ENCODE measurements around the gene PLCE1. TPM values are rescaled to one million over a fixed set of nuclear protein-coding genes. Genes with fewer than 3 reads are reported as not detected.

PLCE1 gene
- total and polyA plus RNA-seq, 10 donors = 0.55 to 25.2 (median 13.4) TPM

- DNase-seq = no peak
- TF ChIP-seq POLR2A (IDR thresholded peaks at IDR 0.05) = no peak
- TF ChIP-seq, protein P1, sequence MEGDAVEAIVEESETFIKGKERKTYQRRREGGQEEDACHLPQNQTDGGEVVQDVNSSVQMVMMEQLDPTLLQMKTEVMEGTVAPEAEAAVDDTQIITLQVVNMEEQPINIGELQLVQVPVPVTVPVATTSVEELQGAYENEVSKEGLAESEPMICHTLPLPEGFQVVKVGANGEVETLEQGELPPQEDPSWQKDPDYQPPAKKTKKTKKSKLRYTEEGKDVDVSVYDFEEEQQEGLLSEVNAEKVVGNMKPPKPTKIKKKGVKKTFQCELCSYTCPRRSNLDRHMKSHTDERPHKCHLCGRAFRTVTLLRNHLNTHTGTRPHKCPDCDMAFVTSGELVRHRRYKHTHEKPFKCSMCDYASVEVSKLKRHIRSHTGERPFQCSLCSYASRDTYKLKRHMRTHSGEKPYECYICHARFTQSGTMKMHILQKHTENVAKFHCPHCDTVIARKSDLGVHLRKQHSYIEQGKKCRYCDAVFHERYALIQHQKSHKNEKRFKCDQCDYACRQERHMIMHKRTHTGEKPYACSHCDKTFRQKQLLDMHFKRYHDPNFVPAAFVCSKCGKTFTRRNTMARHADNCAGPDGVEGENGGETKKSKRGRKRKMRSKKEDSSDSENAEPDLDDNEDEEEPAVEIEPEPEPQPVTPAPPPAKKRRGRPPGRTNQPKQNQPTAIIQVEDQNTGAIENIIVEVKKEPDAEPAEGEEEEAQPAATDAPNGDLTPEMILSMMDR (IDR thresholded peaks at IDR 0.05 in 8 of 11, conservative IDR thresholded peaks at IDR 0.05 in 3 of 11) = no peak
- TF ChIP-seq POLR2AphosphoS5 (IDR thresholded peaks at IDR 0.05) = no peak
- H3K36me3 ChIP-seq = no peaks in the 10 kb centered on the region
- peaks cover 0 to 12% (median 0%) of the 10 kb centered on the region in 7 donors for H3K27me3 ChIP-seq (replicated peaks in 1 of 7)
- WGBS, 5 donors = 80 to 95% (median 88%) methylated on average over 3 of the region's 3 CpGs
- H3K9me3 ChIP-seq = no peaks in the 10 kb centered on the region
- intact Hi-C loops (cut with DNase I; ENCODE audit: low total_unique reads) = no loop called here
- no peaks in the 10 kb centered on the region for H3K4me1 ChIP-seq
- H3K27ac ChIP-seq = no peak overlapping the region
- no peak overlapping the region for H3K4me3 ChIP-seq
Observed at GRCh38 chr10:94002156-94002555, 8.4 kb downstream of the PLCE1 start.

DNA sequence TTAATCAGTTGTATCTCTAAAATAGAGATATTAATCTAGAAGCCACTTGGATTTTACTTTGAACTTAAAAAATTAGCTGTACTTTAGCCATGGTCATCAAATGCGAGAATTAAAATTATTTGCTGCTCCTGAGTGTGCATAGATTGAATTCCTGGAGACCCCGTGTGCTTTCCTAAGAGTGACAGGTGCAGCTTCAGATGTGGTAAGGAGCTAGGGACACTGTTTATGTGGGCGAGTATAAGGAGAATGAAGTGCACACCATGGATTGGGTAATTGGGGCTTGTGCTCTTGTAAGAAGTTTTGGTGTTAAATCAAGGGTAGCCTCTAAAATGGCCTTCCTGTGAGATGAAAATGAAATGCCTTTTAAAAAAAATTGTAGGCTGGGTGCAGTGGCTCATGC, 9.8 kb downstream of the PLCE1 start:
- Histone ChIP-seq H3K27me3 (replicated peaks in 1 of 7) (peaks cover 0 to 7% (median 0%) of the 10 kb centered on the region in 7 donors), H3K27ac (no peak overlapping the region), H3K36me3 (no peaks in the 10 kb centered on the region), H3K4me1 (no peaks in the 10 kb centered on the region), H3K4me3 (no peak overlapping the region), H3K9me3 (no peaks in the 10 kb centered on the region)
- WGBS, 5 donors = 81 to 95% (median 84%) methylated on average over 3 of the region's 3 CpGs
- TF ChIP-seq, protein P1 (IDR thresholded peaks at IDR 0.05 in 8 of 11, conservative IDR thresholded peaks at IDR 0.05 in 3 of 11) = no peak
- TF ChIP-seq POLR2AphosphoS5 (IDR thresholded peaks at IDR 0.05) = no peak
- TF ChIP-seq POLR2A (IDR thresholded peaks at IDR 0.05) = no peak
- no peak for DNase-seq
- intact Hi-C loops (cut with DNase I; ENCODE audit: low total_unique reads) = no loop called here

DNA sequence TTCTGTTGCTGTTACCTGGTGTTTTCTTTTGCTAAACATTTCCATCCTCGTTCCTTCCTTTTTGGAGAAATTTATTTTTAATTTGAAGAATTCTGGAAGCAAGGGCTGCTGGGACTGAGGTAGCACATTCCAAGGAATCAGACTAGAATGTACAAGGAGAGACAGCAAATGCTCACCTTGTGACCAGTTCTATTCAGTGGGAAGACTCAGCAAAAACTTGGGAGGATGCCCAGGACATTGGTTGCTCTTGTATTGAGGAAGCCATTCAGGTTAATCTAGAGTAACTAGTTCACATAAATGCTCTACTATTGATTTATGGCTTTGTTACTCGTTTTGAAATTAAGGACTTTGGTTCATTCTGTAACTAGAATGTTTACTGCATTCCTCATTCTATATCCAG, 11.3 kb downstream of the PLCE1 start:
- 46 to 66% (median 58%) methylated on average over 2 of the region's 2 CpGs for WGBS, 5 donors
- Histone ChIP-seq H3K36me3 (no peaks in the 10 kb centered on the region), H3K4me3 (no peak overlapping the region), H3K27me3 (replicated peaks in 1 of 7) (peaks cover 0 to 7% (median 0%) of the 10 kb centered on the region in 7 donors), H3K4me1 (no peaks in the 10 kb centered on the region), H3K9me3 (peaks cover 0 to 7% (median 1%) of the 10 kb centered on the region in 8 donors), H3K27ac (no peak overlapping the region)
- DNase-seq = no peak
- intact Hi-C loops (cut with DNase I; ENCODE audit: low total_unique reads) = no loop called here
- TF ChIP-seq POLR2AphosphoS5 (IDR thresholded peaks at IDR 0.05) (no peak), POLR2A (IDR thresholded peaks at IDR 0.05) (no peak)
- TF ChIP-seq, protein P1 (IDR thresholded peaks at IDR 0.05 in 8 of 11, conservative IDR thresholded peaks at IDR 0.05 in 3 of 11) = no peak

DNA sequence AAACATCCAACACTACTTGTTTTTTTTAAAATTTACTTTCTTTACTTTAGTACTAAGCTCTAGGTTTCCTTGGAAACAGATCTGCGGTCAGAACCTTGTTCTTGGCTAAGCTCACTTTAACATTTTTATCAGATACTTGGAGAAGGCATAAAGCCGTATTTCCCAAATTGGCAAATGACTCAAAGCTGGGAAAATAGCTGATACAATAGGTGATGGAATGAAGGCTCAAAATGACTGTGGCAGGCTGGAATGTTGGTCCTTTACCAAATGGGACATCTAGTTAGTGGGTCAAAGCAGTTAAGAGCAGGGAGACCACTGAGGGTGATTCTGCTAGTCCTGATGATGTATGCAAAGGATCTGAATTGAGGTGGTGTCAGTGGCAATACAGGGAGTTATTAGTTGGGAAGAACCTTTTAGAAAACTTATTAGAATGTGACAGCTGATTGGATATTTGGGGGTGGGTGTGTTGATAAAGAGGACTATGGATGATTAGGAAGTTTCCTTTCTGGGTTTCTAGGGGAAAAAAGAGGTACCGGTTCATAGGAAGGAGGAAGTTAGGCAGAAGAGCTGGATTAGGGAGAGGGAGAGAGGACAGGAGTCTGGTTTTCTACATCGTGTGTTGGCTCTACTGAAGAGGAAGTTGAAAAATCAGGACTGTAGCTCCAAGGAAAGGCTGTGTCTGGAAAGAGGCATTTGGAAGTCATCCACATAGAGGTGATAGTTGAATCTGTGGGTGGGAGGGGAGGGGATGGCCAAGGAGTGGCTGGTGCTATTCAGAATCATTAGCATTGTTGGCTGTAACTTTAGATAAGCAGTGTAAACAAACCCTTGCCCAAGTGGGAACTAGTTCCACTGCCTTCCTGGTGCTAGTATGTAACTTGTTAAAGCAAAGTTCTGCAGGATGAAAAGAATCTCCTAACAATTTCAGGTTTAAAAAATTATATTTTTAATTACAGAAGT, 13.1 kb downstream of the PLCE1 start:
- intact Hi-C loops (cut with DNase I; ENCODE audit: low total_unique reads) = no loop called here
- Histone ChIP-seq H3K27me3 (replicated peaks in 1 of 7) (peaks cover 0 to 7% (median 0%) of the 10 kb centered on the region in 7 donors), H3K4me1 (no peaks in the 10 kb centered on the region), H3K9me3 (peaks cover 0 to 10% (median 2%) of the 10 kb centered on the region in 8 donors), H3K4me3 (no peak overlapping the region), H3K27ac (no peak overlapping the region), H3K36me3 (no peaks in the 10 kb centered on the region)
- TF ChIP-seq, protein P1 (IDR thresholded peaks at IDR 0.05 in 8 of 11, conservative IDR thresholded peaks at IDR 0.05 in 3 of 11) = no peak
- TF ChIP-seq POLR2AphosphoS5 (IDR thresholded peaks at IDR 0.05) = no peak
- no peak for TF ChIP-seq POLR2A (IDR thresholded peaks at IDR 0.05)
- no peak for DNase-seq
- WGBS, 5 donors = 48 to 56% (median 50%) methylated on average over 4 of the region's 4 CpGs
